ENCODE results near the gene COQ8B. TPM values are rescaled to one million over a fixed set of nuclear protein-coding genes. Genes with fewer than 3 reads are reported as not detected.
"Not testable (repeated sequence)": the region's sequence is repeated elsewhere in the genome, so short reads cannot be mapped to it uniquely, and the experiment has no call there.

The COQ8B gene
- total RNA-seq = 16.5 and 25.7 TPM in 2 replicates

DNA sequence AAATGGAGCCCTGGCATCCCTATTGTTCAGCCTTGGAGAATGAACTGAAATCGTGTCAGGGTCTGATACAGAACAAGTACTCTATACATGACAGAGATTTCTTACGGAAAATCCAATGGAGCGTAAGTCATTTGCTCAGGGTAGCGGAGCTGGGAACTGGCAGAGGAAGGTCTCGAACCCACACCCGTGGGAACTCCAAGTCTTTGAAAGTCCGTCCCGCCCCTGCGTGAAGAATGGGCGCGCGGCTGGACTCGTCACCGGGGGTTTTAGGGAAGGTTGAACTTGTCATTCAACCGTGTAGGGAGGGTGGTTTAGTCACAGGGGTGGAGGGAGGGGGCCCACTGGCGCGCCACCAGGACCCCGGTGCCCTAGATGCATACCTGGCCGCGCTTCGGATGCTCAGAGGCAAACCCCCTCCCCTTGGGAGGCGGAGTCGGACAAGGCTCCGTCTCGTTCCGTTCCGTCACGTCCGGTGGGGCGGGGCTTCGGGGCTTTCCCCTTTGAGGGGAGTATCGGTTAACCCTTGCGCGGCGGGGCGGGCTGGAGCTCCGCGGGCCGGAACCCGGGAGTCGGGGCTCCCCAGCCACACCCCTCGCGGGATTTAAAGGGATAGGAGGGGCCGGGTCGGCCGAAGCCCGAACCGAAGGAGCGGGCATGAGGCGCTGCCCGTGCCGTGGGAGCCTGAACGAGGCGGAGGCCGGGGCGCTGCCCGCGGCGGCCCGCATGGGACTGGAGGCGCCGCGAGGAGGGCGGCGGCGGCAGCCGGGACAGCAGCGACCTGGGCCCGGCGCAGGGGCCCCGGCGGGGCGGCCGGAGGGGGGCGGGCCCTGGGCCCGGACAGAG is at the start of gene COQ8B, which contains the start of gene ITPKC:
TSS of gene COQ8B (minus strand) at position 405 of the 843 bp plus-strand sequence. CDS start 2,254 bp downstream, outside the sequence.
TSS of gene ITPKC (plus strand) at position 631 of the 843 bp plus-strand sequence. CDS start at position 655, 24 bp downstream.
- peak; percentile 86 for DNase-seq (ENCODE audit: low read depth, low spot score)

DNA sequence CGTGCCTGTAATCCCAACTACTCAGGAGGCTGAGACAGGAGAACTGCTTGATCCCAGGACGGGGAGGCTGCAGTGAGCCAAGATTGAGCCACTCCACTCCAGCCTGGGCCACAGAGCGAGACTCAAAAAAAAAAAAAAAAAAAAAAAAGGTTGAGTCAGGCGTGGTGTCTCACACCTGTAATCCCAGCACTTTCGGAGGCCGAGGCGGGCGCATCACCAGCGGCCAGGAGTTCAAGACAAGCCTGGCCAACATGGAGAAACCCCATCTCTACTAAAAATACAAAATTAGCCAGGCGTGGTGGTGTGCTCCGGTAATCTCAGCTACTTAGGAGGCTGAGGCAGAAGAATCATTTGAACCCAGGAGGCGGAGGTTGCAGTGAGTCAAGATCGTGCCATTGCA is 49.7 kb upstream of the COQ8B start:
- DNase-seq (ENCODE audit: low read depth, low spot score) = not testable (repeated sequence)

DNA sequence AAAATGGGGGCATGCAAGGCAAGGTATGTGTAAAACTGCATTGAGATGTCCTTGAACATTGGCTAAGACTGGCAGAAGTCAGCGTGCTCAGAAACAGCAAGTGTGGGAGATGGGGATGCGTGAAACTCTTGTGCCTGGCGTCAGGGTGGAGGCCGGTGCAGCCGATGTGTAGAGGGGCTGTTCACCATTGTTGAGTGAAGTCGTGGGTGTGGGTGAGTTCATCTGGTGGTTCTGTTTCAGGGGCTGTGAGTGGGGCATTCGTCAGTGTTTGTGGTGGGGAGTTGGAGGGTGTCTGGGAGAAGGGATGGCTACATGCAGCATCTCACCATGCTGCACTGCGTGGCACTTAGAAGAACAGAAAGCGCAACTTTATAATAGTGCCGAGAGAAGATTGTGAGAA is 47.3 kb upstream of the COQ8B start:
- no peak for DNase-seq (ENCODE audit: low read depth, low spot score)

GRCh38 chr19:40763526-40763925 is 46.8 kb upstream of the COQ8B start:
- no peak for DNase-seq (ENCODE audit: low read depth, low spot score)

DNA sequence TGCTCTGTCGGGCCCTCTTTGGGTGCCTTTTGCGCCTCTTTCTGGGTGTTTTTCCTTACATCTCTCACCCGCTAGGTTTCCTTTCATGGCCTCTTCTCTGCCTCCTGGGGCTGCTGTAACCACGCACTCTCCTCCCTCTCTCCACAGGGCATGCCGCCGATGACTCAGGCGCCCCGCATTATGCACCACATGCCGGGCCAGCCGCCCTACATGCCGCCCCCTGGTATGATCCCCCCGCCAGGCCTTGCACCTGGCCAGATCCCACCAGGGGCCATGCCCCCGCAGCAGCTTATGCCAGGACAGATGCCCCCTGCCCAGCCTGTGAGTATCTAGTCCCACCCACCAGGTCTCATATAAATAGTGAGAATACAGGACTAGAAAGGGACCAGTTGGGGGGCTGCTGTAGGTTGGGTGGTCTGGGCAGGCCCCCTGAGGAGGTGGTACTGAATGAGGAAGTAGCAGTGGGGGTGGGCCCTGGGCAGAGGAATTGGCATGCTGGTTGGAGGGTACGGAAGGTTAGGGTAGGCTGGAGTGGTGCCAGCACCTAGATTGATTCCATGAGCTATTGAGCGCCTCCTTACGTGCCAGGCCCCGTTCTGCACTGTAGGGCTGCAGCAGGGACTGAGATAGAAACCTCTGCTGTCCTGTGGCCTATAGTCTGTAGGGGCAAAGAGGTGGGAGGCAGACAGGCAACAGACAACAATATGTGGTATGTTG is 46.2 kb upstream of the COQ8B start:
- no peak for DNase-seq (ENCODE audit: low read depth, low spot score)

DNA sequence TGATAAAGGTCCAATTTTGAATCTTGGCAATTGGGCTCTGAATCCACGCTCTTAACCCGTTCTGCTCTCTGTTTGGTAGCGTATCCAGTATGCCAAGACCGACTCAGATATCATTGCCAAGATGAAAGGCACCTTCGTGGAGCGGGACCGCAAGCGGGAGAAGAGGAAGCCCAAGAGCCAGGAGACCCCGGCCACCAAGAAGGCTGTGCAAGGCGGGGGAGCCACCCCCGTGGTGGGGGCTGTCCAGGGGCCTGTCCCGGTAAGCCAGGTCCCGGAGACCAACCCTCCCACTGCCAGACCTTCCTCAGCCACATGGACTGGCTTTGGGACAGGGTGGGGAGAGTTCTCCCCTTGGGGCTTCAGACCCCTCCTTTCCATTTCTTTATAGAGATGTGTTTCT is 42.7 kb upstream of the COQ8B start:
- DNase-seq (ENCODE audit: low read depth, low spot score) = no peak

DNA sequence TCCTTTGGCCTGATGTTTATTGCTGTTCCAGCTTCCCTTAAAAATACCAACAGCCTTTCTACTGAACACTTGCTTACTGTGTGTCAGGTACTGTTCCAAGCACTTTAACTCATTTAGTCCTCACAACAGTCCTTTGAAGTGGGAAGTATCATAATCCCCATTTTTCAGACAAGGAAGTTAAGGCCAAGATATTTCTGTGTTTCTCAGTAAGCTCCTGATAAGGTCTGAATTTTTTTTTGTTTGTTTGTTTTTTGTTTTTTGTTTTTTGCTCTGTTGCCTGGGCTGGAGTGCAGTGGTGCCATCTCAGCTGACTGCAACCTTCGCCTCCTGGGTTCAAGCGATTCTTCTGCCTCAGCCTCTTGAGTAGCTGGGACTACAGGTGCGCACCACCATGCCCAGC is 41.8 kb upstream of the COQ8B start:
- DNase-seq (ENCODE audit: low read depth, low spot score) = no peak

DNA sequence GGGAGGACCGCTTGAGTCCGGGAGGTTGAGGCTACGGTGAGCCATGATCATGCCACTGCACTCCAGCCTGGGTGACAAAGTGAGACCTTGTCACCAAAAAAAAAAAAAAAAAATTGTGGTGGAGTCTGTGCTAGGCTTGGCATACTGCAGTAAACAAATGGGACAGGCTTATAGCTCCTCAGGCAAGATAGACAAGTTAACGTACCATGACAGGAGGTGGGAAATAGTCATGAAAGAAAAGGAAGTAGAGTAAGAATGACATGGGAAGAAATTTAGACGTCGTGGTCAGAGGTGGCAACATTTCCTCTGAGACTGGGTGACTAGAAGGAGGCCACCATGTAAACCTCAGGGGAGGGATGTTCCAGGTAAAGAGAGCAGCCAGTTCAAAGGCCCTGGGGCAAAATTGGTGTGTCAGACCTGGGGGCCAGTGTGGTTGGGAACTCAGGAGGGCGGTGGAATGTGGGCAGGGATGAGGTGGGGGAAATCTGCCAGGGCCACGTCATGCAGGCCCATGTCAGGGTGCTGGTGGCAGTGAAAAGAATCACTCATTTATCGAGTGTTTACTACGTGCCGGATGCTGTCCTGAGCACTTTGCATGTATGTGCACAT is 39.9 kb upstream of the COQ8B start:
- no peak for DNase-seq (ENCODE audit: low read depth, low spot score)

DNA sequence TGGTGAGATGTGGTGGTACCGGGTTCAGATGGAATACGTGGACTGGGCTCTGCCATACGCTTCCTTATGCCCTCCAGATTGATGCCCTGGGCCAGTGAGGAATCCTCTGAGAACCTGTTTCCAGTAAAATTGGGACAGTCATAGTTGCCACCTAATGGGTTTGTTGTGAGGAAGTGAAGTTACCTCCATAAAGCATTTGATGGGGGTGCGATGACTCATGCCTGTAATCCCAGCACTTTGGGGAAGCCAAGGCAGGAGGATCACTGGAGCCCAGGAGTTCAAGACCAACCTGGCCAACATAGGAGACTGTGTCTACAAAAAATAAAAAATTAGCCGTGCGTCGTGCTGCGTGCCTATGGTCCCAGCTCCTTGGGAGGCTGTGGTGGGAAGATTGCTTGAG is 39.1 kb upstream of the COQ8B start:
- DNase-seq (ENCODE audit: low read depth, low spot score) = no peak

DNA sequence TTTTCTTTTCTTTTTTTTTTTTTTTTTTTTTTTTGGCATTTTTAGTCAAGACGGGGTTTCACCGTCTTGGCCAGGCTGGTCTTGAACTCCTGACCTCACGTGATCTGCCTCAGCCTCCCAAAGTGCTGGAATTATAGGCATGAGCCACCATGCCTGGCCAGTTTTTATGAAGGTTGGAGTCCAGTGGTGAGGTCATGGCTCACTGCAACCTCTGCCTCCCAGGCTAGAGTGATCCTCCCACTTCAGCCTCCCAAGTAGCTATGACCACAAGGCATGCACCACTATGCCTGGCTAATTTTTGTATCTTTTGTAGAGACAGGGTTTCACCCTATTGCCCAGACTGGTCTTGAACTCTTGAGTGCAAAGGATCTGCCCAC is 38.5 kb upstream of the COQ8B start:
- no peak for DNase-seq (ENCODE audit: low read depth, low spot score)

GRCh38 chr19:40754611-40755247 is 38.0 kb upstream of the COQ8B start:
- no peak for DNase-seq (ENCODE audit: low read depth, low spot score)

- DNase-seq (ENCODE audit: low read depth, low spot score) = no peak
Measured at GRCh38 chr19:40752257-40752781, 35.6 kb upstream of the COQ8B start.

GRCh38 chr19:40750874-40751537 is 34.3 kb upstream of the COQ8B start, which contains the start of gene SNRPA:
TSS of gene SNRPA (plus strand) at chr19:40751203. CDS start at chr19:40751409, 206 bp downstream.
- DNase-seq (ENCODE audit: low read depth, low spot score) = peak; percentile 93

DNA sequence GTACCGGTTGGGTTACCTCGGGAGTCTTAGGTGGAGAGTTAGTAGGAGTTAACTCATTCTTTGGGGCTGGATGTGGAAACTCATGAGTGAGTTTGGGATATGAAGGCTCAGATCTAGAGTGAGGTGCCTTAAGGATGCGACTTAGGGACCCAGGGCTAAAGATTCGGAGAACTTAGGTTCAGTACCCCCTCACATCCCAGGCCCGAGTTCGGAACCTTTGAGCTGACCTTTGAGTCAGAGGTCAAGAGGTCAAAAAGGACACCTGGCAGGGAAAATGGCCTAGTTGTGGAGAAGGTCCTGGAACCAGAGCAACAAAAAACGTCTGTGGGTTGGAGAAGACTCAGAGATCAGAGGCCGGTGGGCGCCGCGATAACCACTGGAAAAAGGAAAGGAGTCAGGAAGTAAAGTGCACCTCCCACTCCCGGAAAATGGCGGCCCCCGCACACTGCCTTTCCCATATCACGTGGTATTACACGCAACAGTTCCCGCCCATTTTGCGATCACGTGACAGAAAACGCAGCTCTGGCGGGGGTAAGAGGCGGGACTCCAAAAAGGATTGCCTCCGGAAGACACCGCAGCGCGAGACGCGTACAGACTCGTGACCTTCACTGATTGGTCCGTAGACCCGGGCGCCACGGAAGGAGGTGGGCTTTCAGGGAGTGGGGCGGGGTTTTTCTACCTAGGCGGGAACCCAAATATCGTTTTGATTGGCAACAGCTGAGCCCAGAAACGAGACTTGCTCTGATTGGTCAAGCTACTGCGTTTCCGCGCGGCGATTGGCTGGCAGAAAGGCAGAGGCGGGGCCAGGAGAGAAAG is 33.6 kb upstream of the COQ8B start, which contains the start of gene ACTMAP:
TSS of gene ACTMAP (minus strand) at position 420 of the 816 bp plus-strand sequence. CDS start 674 bp downstream, outside the sequence.
- peak; percentile 100 for DNase-seq (ENCODE audit: low read depth, low spot score)

DNA sequence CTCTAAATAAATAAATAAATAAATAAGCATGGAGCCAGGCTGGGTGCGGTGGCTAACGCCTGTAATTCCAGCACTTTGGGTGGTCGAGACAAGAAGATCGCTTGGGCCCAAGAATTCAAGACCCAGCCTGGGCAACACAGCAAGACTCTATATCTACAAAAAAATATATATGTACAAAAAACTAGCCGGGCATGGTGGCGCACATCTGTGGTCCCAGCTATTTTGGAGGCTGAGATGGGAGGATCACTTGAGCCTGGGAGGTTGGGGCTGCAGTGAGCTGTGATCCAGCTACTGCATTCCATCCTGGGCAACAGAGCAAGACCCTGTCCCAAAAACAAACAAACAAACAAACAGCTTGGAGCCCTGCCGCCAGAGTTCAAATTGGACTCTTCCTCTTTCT is 30.9 kb upstream of the COQ8B start:
- no peak for DNase-seq (ENCODE audit: low read depth, low spot score)

- no peak for DNase-seq (ENCODE audit: low read depth, low spot score)
Measured at GRCh38 chr19:40745402-40745780, 28.7 kb upstream of the COQ8B start.

- DNase-seq (ENCODE audit: low read depth, low spot score) = no peak
Measured at GRCh38 chr19:40744554-40745401, 28.1 kb upstream of the COQ8B start.

DNA sequence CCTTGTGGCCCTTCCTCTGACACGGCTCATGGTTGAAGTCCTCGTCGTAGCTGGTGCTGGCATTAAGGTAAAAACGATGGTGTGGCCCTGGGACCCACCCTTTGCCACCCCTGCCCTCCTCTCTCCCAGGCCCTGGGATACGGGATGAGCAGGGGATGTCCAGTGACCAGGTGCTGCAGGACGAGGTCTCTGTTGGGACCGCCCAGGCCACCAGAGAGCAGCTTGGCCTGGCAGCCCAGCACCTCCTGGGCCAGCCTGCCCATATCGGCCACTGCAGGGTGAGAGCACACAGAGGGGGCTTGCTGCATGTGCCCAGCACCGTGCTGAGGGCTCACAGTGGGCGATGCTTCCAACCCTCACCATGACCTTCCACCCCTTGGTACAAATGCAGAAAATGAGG is 27.2 kb upstream of the COQ8B start:
- DNase-seq (ENCODE audit: low read depth, low spot score) = no peak

DNA sequence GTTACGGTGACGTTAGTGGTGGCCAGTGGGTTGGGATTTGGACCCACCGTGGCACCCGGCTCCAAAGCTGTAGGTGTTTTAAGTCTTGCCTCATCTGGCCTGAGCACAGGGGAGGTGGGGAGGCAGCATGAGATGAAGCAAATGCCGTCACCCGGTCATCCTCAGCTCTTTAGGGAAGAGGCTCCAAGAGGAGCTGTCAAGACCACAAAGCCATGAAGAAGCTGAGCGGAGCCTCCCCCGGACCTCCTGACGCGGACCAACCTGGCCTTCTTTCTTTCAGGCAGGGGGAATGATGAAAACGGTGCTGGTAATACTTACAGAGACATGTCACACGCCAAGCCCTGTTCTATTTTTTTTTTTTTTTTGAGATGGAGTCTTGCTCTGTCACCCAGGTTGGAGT is 26.2 kb upstream of the COQ8B start:
- no peak for DNase-seq (ENCODE audit: low read depth, low spot score)

Measured in pulmonary artery endothelial cell (primary cell).